T-helper 1 cell (primary cell): ENCODE measurements around the gene TNFAIP8.

ENCODE experiments used
- DNase-seq, 5 donors: peaks; one replicate each; pipeline ENCODE4 v3.0.0-alpha.2; 2012 to 2020

The TNFAIP8 gene

GRCh38 chr5:119353213-119353612, 2.6 kb upstream of the TNFAIP8 start:
- DNase-seq, result no peak

- DNase-seq, result peak in 2 of 5 donors; percentile 14 to 75
These were observed 2.0 kb upstream of the TNFAIP8 start for GRCh38 chr5:119353686-119354366.

DNA sequence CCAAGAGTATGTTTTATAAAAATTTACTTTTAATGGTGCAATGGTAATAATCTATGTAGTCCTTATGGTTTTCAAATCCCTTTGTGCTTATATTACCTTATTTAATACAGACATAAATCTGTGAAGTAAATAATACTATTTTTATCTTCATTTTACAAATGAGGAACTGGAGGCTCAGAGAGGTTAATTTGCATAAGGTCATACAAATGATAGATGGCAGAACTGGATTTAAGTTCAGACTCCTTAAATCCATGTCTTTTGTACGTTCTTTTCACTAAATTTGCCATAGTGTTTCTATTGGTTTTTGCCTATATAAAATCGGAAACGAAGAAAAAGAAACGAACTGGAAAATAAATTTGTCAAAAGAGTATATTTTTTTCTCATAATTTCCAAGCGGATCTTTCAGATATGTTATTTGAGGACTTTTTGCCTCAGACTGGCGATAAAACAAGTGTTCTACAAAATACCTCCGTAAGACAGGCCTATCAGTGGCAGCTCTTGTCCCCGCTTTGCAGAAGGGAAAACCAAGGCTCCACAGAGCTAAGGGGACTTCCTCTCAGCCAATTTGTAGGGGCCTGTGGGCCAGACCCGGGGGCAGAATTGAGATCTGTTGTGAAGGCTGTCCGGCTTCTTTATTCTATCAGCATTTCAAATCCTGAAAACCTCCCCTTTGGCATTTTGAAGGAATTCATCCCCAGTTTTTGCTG, 1.1 kb upstream of the TNFAIP8 start:
- DNase-seq, result no peak

DNA sequence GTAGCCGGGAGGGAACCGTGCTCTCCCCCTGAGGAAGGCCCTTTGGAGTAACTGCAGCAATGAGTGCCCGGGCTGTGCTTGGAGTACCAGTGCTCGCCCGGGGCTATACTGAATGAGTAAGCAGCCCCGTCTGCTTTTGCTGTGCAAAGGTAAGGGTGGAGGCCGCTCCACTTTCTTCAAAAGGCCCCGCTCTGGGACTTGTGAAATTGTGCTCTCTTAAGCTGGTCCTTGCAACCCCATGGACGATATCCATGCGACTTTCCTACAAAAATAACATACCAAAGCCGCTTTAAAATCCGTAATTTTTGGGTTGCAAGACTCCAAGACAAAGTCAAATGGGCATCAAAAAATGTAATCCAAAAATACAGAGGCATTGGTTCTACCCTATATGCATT, 578 bp upstream of the TNFAIP8 start:
- peak in 2 of 5 donors; percentile 30 to 55 for DNase-seq

- no peak for DNase-seq
These were observed 881 bp downstream of the TNFAIP8 start for GRCh38 chr5:119356612-119357188.

DNA sequence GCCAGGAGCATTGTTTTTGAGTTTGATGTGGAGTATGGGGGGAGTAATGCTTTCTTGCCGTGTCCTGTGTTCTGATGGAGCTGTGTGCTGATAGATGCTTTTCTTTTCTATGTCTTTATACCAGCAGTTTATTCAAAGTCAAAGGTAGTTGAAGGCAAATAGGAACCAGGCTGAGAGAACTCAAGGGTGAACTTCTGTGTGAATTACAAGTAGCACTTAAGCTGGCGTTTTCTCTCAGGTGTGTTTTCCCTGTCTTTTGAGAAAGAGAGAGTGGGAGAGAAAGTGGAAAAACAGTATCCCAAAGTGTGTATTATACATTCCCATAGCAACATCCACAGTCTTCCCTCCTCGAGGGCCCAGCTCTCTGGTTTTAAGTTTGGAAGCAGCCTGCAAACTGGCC, 1.5 kb downstream of the TNFAIP8 start:
- DNase-seq, result no peak

DNA sequence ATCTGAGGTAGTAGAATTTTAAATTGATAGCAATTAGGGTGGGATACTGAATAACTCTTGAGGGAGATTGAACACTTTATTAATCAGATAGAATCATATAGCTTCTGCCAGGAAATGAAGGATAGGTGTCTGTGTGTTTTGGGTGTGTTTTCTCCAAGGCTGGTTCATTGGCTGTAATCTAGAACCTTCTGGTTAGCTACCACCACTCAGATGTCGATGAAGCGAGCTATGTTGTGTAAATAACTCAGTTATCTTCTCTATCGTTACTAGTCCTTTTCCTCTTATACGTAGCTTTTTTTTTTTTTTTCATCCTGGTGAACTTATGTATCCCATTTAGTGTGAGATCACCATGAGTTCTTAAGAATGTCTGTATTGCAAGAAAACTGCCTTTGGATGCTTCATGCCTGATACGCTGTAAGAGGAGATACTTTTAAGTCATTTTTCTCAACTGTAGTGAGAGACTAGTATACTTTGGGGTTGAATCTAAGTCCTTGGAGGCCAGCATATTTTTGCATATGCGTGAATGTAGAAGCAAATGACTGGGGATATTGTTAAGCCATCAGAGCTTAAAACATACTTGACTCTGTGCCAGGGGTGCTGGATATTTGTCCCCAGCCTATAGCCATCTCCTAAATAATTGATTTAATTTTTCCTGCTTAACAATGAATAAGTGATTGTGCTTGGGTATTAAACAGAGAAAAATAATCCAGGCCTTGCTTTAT, 2.1 kb downstream of the TNFAIP8 start:
- no peak for DNase-seq

GRCh38 chr5:119358530-119358900, 2.7 kb downstream of the TNFAIP8 start:
- no peak for DNase-seq

- DNase-seq, result no peak
These were observed 3.2 kb downstream of the TNFAIP8 start for GRCh38 chr5:119358901-119359603.

- no peak for DNase-seq
These were observed 4.1 kb downstream of the TNFAIP8 start for GRCh38 chr5:119359737-119360413.

GRCh38 chr5:119360905-119361593, 5.2 kb downstream of the TNFAIP8 start:
- no peak for DNase-seq

DNA sequence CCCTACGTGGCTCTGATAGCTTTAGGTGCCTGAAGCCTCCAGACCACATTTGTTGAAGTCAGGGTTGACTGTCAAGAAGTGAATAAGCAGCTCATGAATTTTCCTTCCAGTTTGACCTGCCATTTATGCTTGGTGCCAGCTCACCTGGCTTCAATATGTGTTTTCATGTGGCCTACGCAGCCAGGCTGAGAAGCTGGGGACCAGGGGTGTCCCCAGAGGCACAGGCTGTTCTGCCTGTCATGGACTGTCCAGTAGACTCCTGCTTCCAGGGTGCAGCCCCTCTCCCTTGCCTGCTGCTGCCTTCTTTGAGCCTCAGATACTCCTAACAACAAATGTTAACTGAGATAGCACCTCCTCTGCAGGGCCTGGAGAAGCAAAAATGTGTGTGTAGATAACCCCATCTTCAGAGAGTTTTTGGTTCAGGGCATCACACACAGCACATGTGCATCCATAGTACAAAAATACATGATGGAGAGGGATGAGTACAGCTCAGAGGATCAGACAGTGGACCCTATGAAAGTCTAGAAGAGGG, 5.8 kb downstream of the TNFAIP8 start:
- DNase-seq, result no peak

DNA sequence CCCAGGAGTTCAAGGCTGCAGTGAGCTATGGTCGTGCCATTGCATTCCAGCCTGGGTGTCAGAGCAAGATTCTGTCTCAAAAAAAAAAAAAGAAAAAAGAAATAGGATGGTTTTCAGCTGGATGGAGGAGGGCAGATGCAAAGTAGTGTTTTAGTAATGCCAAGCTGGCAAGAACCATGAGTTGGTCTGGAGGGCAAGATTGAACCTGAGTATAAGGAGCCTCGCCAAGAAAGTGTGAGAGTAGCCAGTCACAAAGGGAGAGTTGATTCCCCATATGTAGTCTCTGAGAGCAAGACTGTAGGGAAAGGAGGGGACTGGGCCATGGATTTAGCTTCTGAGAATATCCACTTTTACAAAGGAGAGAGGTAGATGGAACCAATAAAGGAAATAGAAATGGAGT, 6.9 kb downstream of the TNFAIP8 start:
- no peak for DNase-seq

DNA sequence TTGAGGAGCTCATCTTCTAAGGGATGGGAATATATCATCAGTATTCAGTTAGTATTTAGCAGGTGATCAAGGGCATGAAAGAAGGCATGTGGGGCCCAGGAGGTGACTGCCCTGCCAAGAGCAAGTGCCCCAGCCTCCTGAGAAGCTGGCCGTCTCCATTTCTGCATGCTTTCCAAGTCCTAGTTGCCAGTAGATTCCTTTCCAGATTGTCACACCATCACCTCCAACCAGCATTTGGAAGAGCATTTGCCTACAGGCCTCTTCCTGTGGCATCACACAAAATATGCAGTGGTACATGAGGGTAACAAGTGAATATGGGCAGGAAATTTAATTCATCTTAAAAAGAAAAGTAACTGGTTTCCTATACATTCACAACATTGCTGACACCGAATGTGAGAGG, 7.5 kb downstream of the TNFAIP8 start:
- DNase-seq, result no peak

- no peak for DNase-seq
These were observed 8.1 kb downstream of the TNFAIP8 start for GRCh38 chr5:119363936-119364335.

DNA sequence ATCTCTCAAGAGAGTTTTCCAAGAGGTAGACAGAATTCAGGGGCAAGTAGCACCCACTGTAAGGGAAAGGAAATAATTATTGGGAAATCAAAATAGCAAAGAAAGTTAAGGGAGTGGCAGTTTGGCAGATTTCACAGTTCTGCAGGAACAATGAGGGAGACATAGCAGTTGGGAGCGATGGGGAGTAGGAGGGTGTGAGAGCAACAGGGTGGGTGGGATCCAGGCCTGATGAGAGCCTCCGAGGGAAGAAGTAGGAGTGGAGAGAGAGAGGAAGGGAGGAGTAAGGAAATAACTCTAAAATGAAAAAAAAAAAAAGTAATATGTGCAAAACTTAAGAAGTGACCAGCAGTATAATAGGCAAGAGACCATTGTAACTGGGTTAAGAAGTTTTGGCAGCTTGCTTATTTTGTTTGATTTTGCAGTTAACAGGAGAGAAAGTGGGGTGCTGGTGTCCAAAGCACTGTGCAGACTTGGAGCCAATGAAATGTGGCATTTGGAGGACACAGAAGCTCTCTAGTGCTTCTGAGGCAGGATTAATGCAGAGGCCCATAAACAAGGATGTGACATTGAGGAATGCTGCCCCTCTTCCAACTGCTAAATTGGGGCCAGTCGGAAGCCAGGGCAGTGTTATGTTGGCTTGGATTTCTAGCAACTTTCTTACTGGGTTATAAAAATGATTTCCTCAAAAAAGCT, 10.2 kb downstream of the TNFAIP8 start:
- no peak for DNase-seq

GRCh38 chr5:119366540-119366881, 10.7 kb downstream of the TNFAIP8 start:
- DNase-seq, result no peak

DNA sequence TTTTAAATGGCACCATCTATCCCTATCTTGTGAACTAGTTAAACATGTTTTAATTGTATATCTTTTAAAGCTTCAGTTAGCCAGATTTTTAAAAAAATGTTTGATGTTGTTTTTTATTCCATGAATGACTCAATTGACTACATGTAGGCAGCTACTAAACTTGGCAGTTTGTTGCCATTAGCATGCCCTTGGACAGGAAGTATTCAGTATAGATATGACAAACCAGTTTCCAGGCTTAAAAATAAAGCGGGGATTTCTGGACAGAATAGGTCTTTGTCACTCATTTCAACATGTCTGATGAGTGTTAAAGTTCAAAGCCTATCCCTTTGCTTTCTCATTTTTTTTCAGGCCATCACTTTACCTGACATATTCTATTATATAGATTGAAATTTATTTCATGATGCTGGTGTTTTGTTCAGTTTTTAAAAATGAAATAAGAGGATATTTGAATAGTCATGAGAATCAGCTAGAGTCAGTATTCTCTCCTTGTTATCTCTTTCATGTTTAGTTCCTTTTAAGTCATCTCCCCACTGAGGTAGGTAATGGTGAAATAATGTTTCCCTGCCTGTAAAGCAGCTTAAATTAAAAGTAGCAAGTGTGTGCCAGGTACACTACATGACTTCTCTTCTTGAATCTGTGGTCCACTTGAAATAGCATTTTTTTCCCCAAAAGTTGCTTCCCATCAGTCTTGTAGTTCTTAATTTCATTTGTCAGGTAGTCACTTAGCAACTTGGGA, 11.9 kb downstream of the TNFAIP8 start:
- DNase-seq, result peak in 1 of 5 donors; percentile 78

DNA sequence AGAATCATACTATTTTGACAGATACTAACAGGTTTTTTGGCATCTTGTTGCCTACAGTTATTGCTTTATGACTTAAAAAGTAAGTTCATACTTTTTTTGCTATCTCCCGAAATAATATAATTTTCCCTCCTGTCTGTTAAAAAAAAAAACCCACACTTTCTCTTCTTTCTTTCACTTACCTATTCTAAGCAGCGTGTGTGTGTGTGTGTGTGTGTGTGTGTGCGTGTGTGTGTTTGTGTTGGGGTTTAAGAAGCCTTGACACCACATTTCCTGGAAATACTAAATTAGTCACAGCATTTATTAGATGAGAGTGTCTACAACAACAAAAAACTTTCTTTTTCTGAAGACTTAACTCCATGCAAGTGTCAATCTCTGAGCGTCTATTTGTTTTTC, 12.4 kb downstream of the TNFAIP8 start:
- DNase-seq, result peak in 3 of 5 donors; percentile 25 to 83 (median 36)

DNA sequence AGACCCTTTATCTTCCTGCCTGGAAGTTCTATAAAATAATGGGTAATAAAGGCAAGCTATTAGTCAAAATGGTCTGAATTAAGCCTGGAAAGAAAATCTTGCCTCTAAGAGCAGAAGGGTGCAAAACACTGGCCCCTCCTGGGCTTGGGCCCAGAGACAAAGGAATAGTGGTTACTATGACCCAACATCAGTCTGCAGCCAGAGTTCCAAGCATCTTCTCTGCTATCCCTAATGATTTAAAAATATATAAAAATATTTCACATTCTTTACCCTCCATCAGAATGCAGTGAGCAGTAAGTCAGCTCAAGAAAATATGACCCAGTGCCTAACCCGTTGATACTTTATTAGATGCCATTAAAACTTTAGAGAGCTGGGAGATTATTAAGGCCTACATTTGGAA, 14.7 kb downstream of the TNFAIP8 start:
- no peak for DNase-seq
